Neuron (in vitro differentiated cells): ENCODE measurements around the gene RGMA.
"Not testable (repeated sequence)": the region's sequence is repeated elsewhere in the genome, so short reads cannot be mapped to it uniquely, and the experiment has no call there.

Experiments used
- H2AFZ ChIP-seq: one replicate; pipeline ENCODE4 v1.6.1; 2013; ENCODE audit warnings: low read depth, mild to moderate bottlenecking, inconsistent platforms, low read length, moderate library complexity
- H3K27me3 ChIP-seq: one replicate; pipeline ENCODE4 v1.6.1; 2013; ENCODE audit warnings: low read length; ENCODE audit not compliant: insufficient read depth
- H3K36me3 ChIP-seq: one replicate; pipeline ENCODE4 v1.6.1; 2013; ENCODE audit warnings: low read length; ENCODE audit not compliant: insufficient read depth
- H3K4me1 ChIP-seq: one replicate; pipeline ENCODE4 v1.6.1; 2013; ENCODE audit warnings: low read length; ENCODE audit not compliant: insufficient read depth
- H3K4me3 ChIP-seq: 2 replicates; pipeline ENCODE4 v1.5.1; 2013; ENCODE audit warnings: mild to moderate bottlenecking, low read length, moderate library complexity
- H3K9me3 ChIP-seq: one replicate; pipeline ENCODE4 v1.6.1; 2013; ENCODE audit warnings: low read length

Gene RGMA

GRCh38 chr15:93070132-93070531, 18.9 kb downstream of the RGMA start:
- Histone ChIP-seq H3K4me3 (no peak overlapping the region), H3K9me3 (peaks cover 3% of the 10 kb centered on the region), H3K4me1 (peaks cover 51% of the 10 kb centered on the region), H3K27me3 (no peaks in the 10 kb centered on the region), H3K36me3 (peaks cover 64% of the 10 kb centered on the region), H2AFZ (no peak overlapping the region)

- Histone ChIP-seq H2AFZ (no peak overlapping the region), H3K27me3 (no peaks in the 10 kb centered on the region), H3K36me3 (peaks cover 77% of the 10 kb centered on the region), H3K4me3 (no peak overlapping the region), H3K4me1 (peaks cover 50% of the 10 kb centered on the region), H3K9me3 (peaks cover 3% of the 10 kb centered on the region)
These were observed 20.3 kb downstream of the RGMA start for GRCh38 chr15:93068581-93069199.

GRCh38 chr15:93067649-93068085, 21.3 kb downstream of the RGMA start:
- Histone ChIP-seq H2AFZ (no peak overlapping the region), H3K9me3 (peaks cover 3% of the 10 kb centered on the region), H3K4me3 (no peak overlapping the region), H3K27me3 (no peaks in the 10 kb centered on the region), H3K36me3 (peaks cover 83% of the 10 kb centered on the region), H3K4me1 (peaks cover 54% of the 10 kb centered on the region)

- peaks cover 83% of the 10 kb centered on the region for H3K36me3 ChIP-seq
- H2AFZ ChIP-seq = no peak overlapping the region
- no peak overlapping the region for H3K4me3 ChIP-seq
- no peaks in the 10 kb centered on the region for H3K27me3 ChIP-seq
- peaks cover 61% of the 10 kb centered on the region for H3K4me1 ChIP-seq
- peaks cover 3% of the 10 kb centered on the region for H3K9me3 ChIP-seq
These were observed 22.0 kb downstream of the RGMA start for GRCh38 chr15:93066834-93067648.

- H3K4me3 ChIP-seq = no peak overlapping the region
- H3K9me3 ChIP-seq = peaks cover 3% of the 10 kb centered on the region
- peaks cover 80% of the 10 kb centered on the region for H3K36me3 ChIP-seq
- no peak overlapping the region for H2AFZ ChIP-seq
- H3K4me1 ChIP-seq = peaks cover 60% of the 10 kb centered on the region
- no peaks in the 10 kb centered on the region for H3K27me3 ChIP-seq
These were observed 22.8 kb downstream of the RGMA start for GRCh38 chr15:93066224-93066681.

- peaks cover 60% of the 10 kb centered on the region for H3K4me1 ChIP-seq
- no peak overlapping the region for H3K4me3 ChIP-seq
- no peaks in the 10 kb centered on the region for H3K27me3 ChIP-seq
- H3K36me3 ChIP-seq = peaks cover 80% of the 10 kb centered on the region
- peaks cover 3% of the 10 kb centered on the region for H3K9me3 ChIP-seq
- no peak overlapping the region for H2AFZ ChIP-seq
These were observed 23.4 kb downstream of the RGMA start for GRCh38 chr15:93065641-93066045.

- H2AFZ ChIP-seq = no peak overlapping the region
- H3K9me3 ChIP-seq = peaks cover 3% of the 10 kb centered on the region
- H3K4me1 ChIP-seq = peaks cover 65% of the 10 kb centered on the region
- H3K4me3 ChIP-seq = no peak overlapping the region
- no peaks in the 10 kb centered on the region for H3K27me3 ChIP-seq
- H3K36me3 ChIP-seq = peaks cover 78% of the 10 kb centered on the region
These were observed 25.0 kb downstream of the RGMA start for GRCh38 chr15:93063796-93064690.

- peaks cover 59% of the 10 kb centered on the region for H3K4me1 ChIP-seq
- H2AFZ ChIP-seq = no peak overlapping the region
- H3K4me3 ChIP-seq = no peak overlapping the region
- H3K36me3 ChIP-seq = peaks cover 78% of the 10 kb centered on the region
- H3K27me3 ChIP-seq = no peaks in the 10 kb centered on the region
- peaks cover 3% of the 10 kb centered on the region for H3K9me3 ChIP-seq
These were observed 25.7 kb downstream of the RGMA start for GRCh38 chr15:93063262-93063671.

- H3K4me3 ChIP-seq, H3K27me3 ChIP-seq, H3K9me3 ChIP-seq, H2AFZ ChIP-seq: not testable (repeated sequence)
- Histone ChIP-seq H3K4me1 (peaks cover 59% of the 10 kb centered on the region), H3K36me3 (peaks cover 78% of the 10 kb centered on the region)
These were observed 26.3 kb downstream of the RGMA start for GRCh38 chr15:93062628-93063261.

GRCh38 chr15:93060336-93061248, 28.4 kb downstream of the RGMA start:
- Histone ChIP-seq H3K4me3 (no peak overlapping the region), H3K4me1 (peaks cover 59% of the 10 kb centered on the region)

GRCh38 chr15:93059442-93059841, 29.6 kb downstream of the RGMA start:
- no peaks in the 10 kb centered on the region for H3K9me3 ChIP-seq
- no peak overlapping the region for H2AFZ ChIP-seq
- no peak overlapping the region for H3K4me3 ChIP-seq
- H3K4me1 ChIP-seq = peaks cover 51% of the 10 kb centered on the region
- H3K36me3 ChIP-seq = peaks cover 79% of the 10 kb centered on the region
- no peaks in the 10 kb centered on the region for H3K27me3 ChIP-seq

More at GRCh38 chr15:93060336-93061248, 28.4 kb downstream of the RGMA start:
- H3K27me3 ChIP-seq = no peaks in the 10 kb centered on the region
- no peak overlapping the region for H2AFZ ChIP-seq
- no peaks in the 10 kb centered on the region for H3K9me3 ChIP-seq
- H3K36me3 ChIP-seq = peaks cover 78% of the 10 kb centered on the region
